Muscle of arm (tissue), 12 donors: ENCODE measurements around the gene BET1. TPM values are rescaled to one million over a fixed set of nuclear protein-coding genes. Genes with fewer than 3 reads are reported as not detected.
"Not testable (repeated sequence)": the region's sequence is repeated elsewhere in the genome, so short reads cannot be mapped to it uniquely, and the experiment has no call there.

Experiments used
- DNase-seq: peaks from one replicate; pipeline ENCODE4 v3.0.0-alpha.2; 2013
- polyA plus RNA-seq, 12 donors: library from polyadenylated mRNA; unstranded; fragments of 120-200 nt; gene quantifications; one replicate each; pipeline ENCODE4 v1.2.1, GENCODE V29; 2013; ENCODE audit not compliant: insufficient read length in 12 of 12

The BET1 gene
- polyA plus RNA-seq, 12 donors: 21.9 to 44.3 (median 31.1) TPM; not detected in 1

DNA sequence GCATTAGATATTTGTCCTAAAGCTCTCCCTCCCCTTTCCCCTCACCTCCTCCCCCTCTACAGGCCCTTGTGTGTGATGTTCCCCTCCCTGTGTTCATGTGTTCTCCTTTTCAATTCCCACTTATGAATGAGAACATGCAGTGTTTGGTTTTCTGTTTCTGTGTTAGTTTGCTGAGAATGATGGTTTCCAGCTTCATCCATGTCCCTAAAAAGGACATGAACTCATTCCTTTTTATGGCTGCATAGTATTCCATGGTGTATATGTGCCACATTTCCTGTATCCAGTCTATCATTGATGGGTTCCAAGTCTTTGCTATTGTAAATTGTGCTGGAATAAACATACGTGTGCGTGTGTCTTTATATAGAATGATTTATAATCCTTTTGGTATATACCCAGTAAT, 22.5 kb upstream of the BET1 start:
- DNase-seq: not testable (repeated sequence)

DNA sequence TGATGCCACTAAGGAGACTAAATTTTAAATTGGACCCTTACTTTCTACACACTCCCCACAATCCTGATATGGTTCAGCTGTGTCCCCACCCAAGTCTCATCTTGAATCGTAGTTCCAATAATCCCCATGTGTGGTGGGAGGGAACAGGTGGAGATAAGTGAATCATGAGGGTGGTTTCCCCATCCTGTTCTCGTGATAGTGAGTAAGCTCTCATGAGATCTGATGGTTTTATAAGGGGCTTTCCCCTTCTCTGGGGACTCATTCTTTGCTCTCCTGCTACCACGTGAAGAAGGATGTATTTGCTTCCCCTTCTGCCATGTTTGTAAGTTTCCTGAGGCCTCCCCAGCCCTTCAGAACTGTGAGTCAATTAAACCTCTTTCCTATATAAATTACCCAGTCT, 18.4 kb upstream of the BET1 start:
- no peak for DNase-seq

DNA sequence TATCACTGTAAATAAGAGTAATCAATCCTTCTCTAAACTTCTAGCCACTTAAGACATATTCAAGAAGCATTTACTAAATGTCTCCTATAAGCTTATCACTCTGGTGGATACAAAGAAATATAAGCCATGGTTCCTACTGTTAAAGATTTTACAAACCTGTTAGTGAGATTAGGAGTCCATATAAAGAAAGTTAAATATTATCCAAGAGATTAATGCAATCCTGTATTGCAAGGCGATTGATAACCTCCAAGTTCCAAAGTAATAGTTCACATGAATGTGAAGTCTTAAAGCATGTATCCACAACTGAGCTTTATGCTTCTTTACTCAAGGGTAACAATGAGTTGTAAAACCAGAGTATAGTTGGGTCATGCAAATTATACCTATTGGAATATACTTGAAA, 12.6 kb upstream of the BET1 start:
- DNase-seq: no peak

DNA sequence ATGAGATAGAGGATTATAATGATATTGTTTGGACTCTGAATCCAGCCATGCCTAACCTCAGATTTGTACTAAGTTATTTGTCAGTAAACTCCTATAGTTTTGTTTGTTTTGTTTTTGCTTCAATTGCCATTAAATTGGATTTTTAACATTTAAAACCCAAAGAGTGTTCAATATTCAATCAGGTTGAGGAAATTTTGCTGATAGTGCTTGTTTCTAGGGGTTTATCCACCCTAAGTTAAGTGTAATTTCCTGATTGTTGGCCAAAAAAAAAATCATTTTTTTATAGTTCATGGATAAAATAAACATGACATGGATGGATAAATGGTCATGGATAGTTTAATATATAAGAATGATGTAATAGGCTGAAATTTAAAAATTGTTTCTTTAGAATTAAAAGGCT, 11.4 kb upstream of the BET1 start:
- DNase-seq: no peak

DNA sequence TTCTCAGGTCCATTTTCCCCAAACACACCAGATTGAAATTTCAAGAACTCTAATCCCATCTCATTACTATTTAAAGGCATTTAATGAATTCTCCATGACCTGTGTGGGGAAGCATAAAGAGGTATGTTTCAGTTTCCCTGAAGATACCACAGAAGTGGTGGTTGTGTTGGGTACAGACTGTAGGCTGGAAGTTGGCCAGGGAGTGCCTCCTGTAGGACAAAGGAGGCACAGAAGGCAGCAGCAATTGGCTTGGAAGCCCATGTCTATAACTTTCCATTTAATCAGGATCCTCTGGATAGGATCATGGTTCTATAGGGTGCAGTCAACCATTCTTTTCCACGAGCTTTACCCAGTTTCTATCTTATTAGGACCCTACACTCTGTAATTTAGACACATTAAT, 8.6 kb upstream of the BET1 start:
- no peak for DNase-seq

DNA sequence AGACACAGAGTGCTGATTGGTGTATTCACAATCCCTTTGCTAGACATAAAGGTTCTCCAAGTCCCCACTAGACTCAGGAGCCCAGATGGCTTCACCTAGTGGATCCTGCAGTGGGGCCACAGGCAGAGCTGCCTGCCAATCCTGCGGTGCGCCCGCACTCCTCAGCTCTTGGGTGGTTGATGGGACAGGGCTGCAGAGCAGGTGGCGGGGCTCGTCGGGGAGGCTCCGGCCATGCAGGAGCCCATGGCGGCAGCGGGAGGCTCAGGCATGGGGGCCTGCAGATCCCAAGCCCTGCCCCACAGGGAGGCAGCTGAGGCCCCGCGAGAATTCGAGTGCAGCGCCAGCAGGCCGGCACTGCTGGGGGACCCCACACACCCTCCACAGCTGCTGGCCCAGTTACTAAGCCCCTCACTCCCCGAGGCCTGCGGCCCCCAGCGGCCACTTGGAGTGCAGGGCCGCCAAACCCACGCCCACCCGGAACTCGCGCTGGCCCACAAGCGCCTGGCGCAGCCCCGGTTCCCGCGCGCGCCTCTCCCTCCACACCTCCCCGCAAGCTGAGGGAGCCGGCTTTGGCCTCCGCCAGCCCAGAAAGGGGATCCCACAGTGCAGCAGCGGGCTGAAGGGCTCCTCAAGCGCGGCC, 7.7 kb upstream of the BET1 start:
- no peak for DNase-seq

DNA sequence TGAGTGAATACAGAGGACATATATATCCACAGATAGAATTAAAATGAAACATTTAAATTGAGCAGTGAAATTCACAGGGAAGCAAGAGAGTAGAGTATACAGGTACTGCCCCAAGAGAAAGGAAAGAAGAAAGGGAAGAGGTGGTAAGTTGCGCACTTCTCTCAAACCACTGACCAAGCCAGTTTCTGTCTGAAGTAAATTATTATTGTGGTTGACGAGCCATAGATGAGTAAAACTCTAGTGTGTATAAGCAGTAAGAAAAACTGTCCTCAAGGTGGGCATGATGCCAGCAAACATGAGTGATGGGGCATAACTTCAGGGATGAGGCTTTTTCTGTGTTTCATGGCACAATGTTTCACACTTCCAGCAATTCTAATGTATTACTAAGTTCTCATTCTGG, 4.4 kb upstream of the BET1 start:
- DNase-seq: no peak

DNA sequence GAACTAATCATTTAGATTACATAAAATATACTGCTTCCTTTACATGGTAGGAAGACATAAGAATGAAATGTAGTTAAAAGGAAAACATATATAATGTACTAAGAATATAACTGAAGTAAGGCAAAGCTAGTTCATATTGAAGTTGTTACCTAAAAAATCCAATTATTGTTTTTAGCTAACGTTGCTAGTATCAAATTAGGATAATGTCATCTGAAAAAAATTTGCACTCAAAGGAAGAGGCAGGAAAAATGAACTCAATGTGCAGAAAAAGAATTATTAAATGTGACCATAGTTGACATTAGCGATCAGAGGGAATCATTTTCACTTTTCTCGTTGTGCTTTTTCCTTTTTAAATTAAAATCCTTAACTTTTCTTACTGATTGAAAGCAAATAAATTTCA, 1.6 kb upstream of the BET1 start:
- no peak for DNase-seq

DNA sequence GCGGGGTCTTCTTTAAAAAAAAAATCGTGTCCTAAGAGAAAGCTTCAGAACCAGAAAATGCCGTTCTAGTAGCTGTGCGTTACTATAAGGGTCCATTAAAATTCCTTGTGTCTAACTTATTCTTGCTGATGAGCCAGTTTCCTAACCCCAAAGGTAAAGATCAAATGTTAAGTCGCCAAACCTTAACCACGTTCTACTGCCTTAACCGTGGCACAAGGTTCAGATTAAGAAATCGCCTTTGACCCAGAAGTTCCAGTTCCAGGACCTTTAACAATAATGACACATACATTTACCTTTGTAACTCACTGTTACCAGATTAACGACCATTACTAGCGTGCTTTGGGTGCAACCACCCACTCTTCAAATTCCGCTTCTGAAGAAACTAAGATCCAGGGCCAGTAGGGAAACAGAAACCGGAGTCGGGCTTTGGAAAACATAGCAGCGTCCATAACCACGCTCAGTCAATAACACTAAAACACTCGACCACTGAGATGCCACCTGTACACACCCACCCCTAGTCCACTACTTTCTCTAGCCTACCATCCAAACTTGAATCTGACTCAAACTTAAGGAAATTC, 620 bp downstream of the BET1 start:
- no peak for DNase-seq

DNA sequence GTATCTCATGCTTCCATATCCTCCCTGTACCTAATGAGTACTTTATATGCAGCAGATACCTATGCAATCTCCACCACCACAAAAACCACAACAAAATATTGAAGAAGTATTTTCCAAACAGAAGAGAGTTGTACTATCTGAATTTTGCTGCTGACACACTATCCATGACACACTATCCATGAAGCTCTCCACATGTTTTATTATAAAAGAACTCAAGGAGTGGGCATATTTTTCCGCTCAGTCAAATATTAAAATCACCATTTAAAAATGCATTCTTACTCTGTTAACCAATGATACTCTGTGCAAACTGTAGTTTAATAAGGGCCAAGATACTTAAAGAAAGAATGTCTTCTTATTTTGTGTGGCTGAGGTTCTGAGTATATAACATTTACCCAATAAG, 2.8 kb downstream of the BET1 start:
- no peak for DNase-seq

DNA sequence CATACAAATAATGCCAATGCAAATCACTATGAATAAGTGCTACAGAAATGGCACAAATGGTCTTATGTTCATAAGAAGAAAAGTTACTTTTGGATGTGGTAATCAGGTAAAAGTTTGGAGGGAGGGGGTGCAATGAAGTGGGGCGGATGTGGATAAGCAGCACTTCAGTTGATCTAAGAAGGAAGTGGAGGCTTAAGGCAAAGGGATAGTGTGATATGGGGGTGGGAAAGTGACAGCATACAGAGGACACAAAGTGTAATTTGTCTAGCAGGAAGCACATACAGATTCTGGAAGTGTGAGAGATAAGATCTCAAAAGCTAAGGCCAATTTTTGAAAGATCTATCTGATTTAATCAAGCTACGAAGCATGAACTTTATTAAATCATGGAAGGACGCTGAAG, 6.3 kb downstream of the BET1 start:
- DNase-seq: no peak

DNA sequence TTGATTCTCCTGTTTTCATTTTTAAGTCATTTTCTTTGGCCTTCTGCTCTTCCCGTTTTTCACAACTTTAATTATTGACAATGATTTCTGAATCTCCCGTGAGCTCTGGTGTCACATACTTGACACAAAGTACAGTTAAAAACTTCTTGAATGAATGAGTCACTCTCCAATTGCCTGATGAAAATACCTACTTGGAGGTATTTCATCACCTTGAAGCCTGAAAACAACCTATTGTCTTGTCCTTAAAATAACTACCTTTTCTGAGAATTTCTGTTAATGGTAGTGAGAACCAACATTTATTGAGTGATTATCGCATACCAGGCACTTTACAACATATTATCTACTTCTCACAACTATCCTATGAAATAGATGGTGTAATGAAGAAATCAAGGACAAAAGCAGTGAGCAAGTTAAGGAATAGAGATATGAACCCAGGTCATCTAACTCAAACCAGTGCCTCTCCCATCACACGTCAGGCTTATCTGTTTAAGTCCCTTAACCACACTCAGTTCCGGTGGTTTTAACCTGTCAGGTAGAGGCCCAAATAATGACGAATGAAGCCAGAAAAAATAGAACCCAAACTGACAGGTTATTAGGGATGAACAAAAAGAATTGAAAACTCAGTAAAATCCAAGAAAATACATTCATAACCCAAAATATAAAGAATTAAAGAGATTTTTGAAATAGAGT, 11.6 kb downstream of the BET1 start:
- DNase-seq: no peak

DNA sequence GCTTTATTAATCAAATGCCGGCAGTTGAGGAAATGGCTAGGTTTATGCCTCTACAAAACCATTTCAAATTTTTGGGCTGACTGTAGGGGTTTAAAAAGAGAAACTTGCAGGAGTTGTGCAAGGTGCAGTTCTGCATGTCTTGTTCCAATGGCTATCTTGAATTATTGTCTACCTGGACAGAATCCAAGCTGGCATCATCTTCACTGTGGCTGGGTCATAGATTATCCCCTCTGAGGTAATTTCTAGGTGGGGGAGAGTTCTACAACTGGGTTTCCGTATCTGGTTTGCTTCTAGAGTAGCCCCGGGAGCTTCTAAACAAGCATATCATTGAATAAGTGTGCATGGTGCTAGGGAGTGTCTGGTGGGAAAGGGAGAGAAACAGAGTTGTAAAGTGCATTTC, 16.9 kb downstream of the BET1 start:
- no peak for DNase-seq

DNA sequence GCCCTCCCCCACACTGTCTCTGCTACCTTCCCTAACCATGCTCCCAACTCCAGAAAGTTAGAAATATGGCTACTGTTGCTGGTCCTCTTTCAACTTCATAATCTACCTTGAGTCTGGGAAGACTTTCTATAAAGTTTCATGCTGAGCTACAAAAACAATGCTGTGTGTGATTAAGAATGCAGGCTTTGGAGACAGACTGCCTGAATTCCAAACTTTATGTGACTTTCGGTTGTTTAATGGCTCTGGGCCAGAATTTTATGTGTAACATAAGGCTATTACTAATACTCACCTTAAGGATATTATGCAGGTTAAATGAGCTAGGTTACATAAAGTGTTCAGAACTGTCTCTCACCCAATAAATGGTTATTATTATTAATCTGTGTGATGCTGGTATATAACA, 19.1 kb downstream of the BET1 start:
- no peak for DNase-seq

DNA sequence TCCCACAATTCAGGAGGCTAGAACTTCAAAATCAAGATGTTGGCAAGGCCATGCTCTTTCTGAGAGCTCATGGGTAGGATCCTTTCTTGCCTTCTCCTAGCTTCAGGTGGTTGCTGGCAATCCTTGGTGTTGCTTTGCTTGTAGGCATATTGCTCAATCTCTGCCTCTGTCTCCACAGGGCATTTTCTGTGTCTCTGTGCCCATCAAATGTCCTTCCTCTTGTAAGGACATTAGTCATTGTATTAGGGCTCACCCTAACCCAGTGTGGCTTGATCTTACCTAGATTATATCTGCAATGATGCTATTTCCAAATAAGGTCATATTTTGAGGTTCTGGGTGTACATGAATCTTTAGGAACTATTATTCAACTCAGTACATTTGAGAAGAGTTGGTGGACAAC, 20.1 kb downstream of the BET1 start:
- DNase-seq: no peak

DNA sequence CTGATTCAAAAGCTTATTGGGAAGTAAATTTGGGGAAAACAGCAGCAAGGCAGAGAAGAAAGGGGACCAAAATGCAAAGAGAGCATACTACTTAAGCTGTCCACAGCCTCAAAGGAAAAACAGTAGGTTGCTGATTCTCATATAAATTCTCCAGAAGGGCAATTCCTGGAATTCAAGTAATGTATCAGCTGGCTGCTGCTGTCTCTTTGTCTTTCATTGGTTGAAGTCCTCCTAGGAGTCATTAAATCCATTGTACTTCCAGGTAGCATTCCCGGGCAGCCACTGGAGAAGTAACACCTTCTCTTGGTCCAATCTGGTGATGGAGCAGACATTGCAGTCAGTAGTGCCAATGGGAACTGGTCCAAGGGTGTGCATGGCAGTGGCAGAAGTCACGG, 22.7 kb downstream of the BET1 start:
- DNase-seq: no peak

DNA sequence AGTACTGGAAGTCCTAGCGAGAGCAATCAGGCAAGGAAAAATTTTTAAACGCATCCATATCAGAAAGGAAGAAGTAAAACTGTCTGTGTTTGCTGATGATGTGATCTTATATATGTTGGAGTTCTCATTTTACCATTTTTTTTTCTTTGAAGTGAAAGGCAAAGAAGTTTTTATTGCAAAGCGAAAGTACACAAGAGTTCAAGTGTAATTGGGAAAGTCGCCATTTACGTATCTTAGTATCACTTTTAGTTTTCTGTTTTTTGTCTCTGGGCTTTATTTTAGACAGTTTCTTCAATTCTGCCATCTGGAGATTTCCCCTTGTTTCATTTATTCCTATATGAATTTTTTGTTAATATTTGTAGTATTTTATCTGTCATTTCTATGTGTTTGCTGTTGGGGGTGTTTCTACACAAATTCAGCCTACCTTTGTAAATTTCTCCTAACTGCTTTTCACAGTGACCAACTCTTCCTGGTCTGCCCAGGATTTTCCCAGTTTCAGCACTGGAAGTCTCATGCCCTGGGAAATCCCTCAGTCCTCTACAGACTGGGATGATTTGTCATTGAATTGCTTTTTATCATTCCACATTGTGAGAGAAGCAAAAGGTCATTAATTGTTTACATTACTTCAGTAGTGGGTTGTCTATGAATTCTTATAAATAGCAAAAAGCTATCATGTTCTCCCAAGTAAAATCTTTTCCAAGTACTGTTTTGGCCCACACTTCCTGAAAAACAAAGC, 23.2 kb downstream of the BET1 start:
- DNase-seq: no peak

DNA sequence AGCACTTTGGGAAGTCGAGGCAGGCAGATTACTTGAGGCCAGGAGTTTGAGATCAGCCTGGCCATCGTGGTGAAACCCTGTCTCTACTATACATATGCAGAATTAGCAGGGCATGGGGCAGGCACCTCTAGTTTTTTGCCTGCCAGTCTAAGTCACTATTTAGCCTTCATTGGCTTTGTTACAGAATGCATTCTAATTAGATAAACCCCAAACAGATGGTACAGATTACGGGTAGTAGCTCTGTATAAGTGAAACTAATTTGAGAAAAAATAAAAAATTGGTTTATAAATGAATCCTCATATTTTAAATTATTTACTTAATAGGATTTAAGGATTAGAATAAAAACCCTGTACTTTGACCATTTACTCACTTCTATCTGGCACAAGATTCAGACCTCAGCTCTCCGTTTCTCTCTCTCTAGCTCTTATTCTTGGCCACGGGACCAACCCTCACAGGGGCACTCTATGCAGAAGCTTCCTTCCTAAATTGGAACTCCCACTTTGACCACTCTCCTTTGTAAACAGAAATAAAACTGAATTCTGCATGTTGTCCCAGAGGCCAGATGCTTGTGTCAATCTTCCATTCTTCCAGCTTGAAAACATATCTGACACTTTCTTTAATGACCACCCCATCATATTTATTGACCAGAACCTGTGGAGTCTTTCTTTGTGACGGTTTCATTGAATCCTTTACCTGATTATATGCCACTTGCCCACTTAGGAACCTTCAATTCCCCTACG, 26.8 kb downstream of the BET1 start:
- no peak for DNase-seq

DNA sequence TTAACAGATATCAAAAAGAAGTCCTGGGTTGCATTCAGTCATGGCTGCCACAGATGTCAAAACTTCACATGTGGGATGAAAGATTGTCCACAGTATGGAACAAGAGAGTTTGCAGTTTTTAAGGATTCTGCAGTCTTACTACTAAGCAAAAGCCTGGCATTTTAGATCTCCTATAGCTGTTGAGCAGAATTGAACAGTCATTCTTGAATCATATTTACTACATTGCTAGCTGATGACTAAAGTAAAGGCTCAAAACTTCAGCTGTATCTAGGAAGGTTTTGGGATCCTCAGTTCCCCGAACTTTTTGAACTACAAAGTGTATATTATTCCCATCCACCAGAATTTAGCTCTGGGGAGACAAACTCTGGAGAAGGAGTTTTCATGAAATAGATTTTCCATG, 31.0 kb downstream of the BET1 start:
- DNase-seq: no peak

DNA sequence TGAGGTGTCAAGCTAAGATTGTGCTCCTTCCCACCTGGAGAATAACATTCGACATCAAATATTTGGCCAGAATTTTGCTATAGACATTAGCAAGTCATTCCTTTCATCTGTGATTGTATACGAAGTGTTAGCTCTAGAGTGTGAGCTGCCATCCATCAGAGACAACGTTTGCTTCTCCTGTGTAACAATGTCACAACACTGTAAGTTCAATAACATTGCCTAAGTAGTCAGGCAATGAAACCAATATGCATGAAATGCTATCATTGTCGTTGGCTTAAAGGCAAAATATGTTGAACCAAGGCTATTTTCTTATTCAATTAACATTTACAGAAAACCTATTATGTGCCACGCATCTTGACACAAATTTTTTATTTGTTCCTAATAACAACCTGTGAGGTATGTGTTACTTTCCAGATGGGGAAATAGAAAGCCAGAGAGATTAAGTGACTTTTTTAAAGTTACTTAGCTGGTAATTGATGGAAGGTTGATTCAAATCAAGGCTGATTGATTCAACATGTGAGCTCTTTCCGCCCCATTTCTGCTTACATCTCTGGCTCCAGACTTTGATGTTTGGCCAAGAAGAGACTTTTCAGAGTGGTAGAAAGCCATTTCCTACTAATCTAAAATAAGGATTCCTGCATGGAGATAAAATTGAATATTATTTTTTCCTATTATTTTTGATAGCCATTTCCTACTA, 32.0 kb downstream of the BET1 start:
- DNase-seq: no peak

DNA sequence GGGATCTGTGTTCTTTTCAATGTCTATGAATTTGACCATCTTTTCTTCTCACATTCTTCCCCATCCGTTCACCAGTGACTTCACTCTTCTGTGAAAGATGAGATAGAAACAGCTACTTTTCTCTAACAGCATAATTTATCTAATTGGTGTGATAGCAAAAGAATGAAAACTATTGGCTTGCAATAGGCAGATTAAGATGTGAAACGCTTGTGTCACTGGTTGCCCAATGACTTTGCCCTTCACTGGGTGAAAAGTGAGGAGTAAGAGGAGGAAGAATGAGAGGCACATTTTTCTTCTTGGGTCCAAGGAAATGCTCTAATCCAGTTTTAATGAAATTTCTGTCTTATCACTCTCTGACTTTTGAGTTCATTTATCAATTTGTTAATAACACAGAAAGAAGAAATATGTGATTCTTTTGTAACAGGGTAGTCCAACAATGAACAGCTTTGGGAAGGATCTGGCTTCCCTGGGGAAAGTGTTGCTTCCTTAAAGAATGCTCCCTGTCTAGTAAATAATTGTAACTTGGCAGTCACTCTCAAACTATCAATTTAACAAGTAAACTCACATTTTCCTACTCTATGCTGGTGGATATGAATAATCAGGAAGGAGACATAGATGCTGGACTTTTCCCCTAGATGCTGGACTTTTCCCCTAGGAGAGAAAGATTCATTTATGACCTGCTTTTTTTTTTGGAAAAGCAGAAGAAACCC, 35.1 kb downstream of the BET1 start:
- no peak for DNase-seq
